Measurements from ENCODE around the gene GRIK4. TPM values are rescaled to one million over a fixed set of nuclear protein-coding genes. Genes with fewer than 3 reads are reported as not detected.

GRIK4 gene
- total and polyA plus RNA-seq, 2 experiments from 2014 or later: not detected

- DNase-seq: no peak
- Histone ChIP-seq H3K4me2 (ENCODE audit: unreplicated experiment) (no peak overlapping the region), H3K9me3 (ENCODE audit: low read depth) (no peaks in the 10 kb centered on the region), H2AFZ (no peak overlapping the region), H3K9me2 (ENCODE audit: insufficient read depth) (no peaks in the 10 kb centered on the region), H3K9ac (no peak overlapping the region), H3K79me2 (ENCODE audit: insufficient read depth) (no peaks in the 10 kb centered on the region), H3F3A (ENCODE audit: insufficient read depth) (no peaks in the 10 kb centered on the region), H3K36me3 (ENCODE audit: low read depth) (no peaks in the 10 kb centered on the region), H3K27ac (no peak overlapping the region), H3K27me3 (replicated peaks; ENCODE audit: insufficient read depth) (peaks cover 3% of the 10 kb centered on the region; the same call in 1 of the 2 replicates), H3K4me3 (no peak overlapping the region), H3K4me1 (ENCODE audit: insufficient read depth) (no peaks in the 10 kb centered on the region), H4K20me1 (ENCODE audit: insufficient read depth) (no peaks in the 10 kb centered on the region)
- WGBS, 2 experiments (ENCODE audit: low coverage in 1 of 2, low lambda C conversion rate in 2 of 2, missing lambda C conversion rate in 2 of 2): 42 to 44% methylated on average over 3 of the region's 3 CpGs
- TF ChIP-seq EZH2phosphoT487 (IDR thresholded peaks at IDR 0.05; ENCODE audit: insufficient read depth, low read depth) (no peak), EZH2 (IDR thresholded peaks at IDR 0.05; ENCODE audit: insufficient read depth, poor library complexity, severe bottlenecking) (no peak)
- in situ Hi-C loops (cut with MboI): no loop called here
These were observed 234.8 kb downstream of the GRIK4 start for GRCh38 chr11:120746376-120746775.

- no peaks in the 10 kb centered on the region for H3K9me2 ChIP-seq (ENCODE audit: insufficient read depth)
- no peak overlapping the region for H3K4me2 ChIP-seq (ENCODE audit: unreplicated experiment)
- no peaks in the 10 kb centered on the region for H3F3A ChIP-seq (ENCODE audit: insufficient read depth)
- in situ Hi-C loops (cut with MboI): no loop called here
- TF ChIP-seq EZH2phosphoT487 (IDR thresholded peaks at IDR 0.05; ENCODE audit: insufficient read depth, low read depth) (no peak), EZH2 (IDR thresholded peaks at IDR 0.05; ENCODE audit: insufficient read depth, poor library complexity, severe bottlenecking) (no peak)
- no peak overlapping the region for H3K4me3 ChIP-seq
- H3K36me3 ChIP-seq (ENCODE audit: low read depth): no peaks in the 10 kb centered on the region
- WGBS, 2 experiments (ENCODE audit: low coverage in 1 of 2, low lambda C conversion rate in 2 of 2, missing lambda C conversion rate in 2 of 2): 38 to 40% methylated on average over 12 of the region's 12 CpGs
- H3K9me3 ChIP-seq (ENCODE audit: low read depth): no peaks in the 10 kb centered on the region
- H4K20me1 ChIP-seq (ENCODE audit: insufficient read depth): no peaks in the 10 kb centered on the region
- peaks cover 3% of the 10 kb centered on the region; the same call in 1 of the 2 replicates for H3K27me3 ChIP-seq (replicated peaks; ENCODE audit: insufficient read depth)
- no peak for DNase-seq
- H2AFZ ChIP-seq: no peak overlapping the region
- H3K27ac ChIP-seq: no peak overlapping the region
- no peaks in the 10 kb centered on the region for H3K4me1 ChIP-seq (ENCODE audit: insufficient read depth)
- H3K79me2 ChIP-seq (ENCODE audit: insufficient read depth): no peaks in the 10 kb centered on the region
- H3K9ac ChIP-seq: no peak overlapping the region
These were observed 235.5 kb downstream of the GRIK4 start for GRCh38 chr11:120746836-120747609.

- no peak for DNase-seq
- Histone ChIP-seq H2AFZ (no peak overlapping the region), H3K79me2 (ENCODE audit: insufficient read depth) (no peaks in the 10 kb centered on the region), H3K27ac (no peak overlapping the region), H4K20me1 (ENCODE audit: insufficient read depth) (no peaks in the 10 kb centered on the region), H3K9me2 (ENCODE audit: insufficient read depth) (no peaks in the 10 kb centered on the region), H3K4me3 (no peak overlapping the region), H3K36me3 (ENCODE audit: low read depth) (no peaks in the 10 kb centered on the region), H3K9ac (no peak overlapping the region), H3K9me3 (ENCODE audit: low read depth) (no peaks in the 10 kb centered on the region), H3K4me1 (ENCODE audit: insufficient read depth) (no peaks in the 10 kb centered on the region), H3F3A (ENCODE audit: insufficient read depth) (no peaks in the 10 kb centered on the region), H3K4me2 (ENCODE audit: unreplicated experiment) (no peak overlapping the region), H3K27me3 (replicated peaks; ENCODE audit: insufficient read depth) (peaks cover 3% of the 10 kb centered on the region; the same call in 1 of the 2 replicates)
- WGBS, 2 experiments (ENCODE audit: low coverage in 1 of 2, low lambda C conversion rate in 2 of 2, missing lambda C conversion rate in 2 of 2): 39 to 42% methylated on average over 12 of the region's 12 CpGs
- TF ChIP-seq EZH2phosphoT487 (IDR thresholded peaks at IDR 0.05; ENCODE audit: insufficient read depth, low read depth) (no peak), EZH2 (IDR thresholded peaks at IDR 0.05; ENCODE audit: insufficient read depth, poor library complexity, severe bottlenecking) (no peak)
- in situ Hi-C loops (cut with MboI): no loop called here
These were observed 236.6 kb downstream of the GRIK4 start for GRCh38 chr11:120747850-120748814.

GRCh38 chr11:120749395-120749794 is 237.8 kb downstream of the GRIK4 start:
- Histone ChIP-seq H2AFZ (no peak overlapping the region), H3K4me1 (ENCODE audit: insufficient read depth) (no peaks in the 10 kb centered on the region), H3F3A (ENCODE audit: insufficient read depth) (no peaks in the 10 kb centered on the region), H3K4me2 (ENCODE audit: unreplicated experiment) (no peak overlapping the region), H3K27ac (no peak overlapping the region), H3K9me3 (ENCODE audit: low read depth) (no peaks in the 10 kb centered on the region), H3K9me2 (ENCODE audit: insufficient read depth) (no peaks in the 10 kb centered on the region), H4K20me1 (ENCODE audit: insufficient read depth) (no peaks in the 10 kb centered on the region), H3K9ac (no peak overlapping the region), H3K79me2 (ENCODE audit: insufficient read depth) (no peaks in the 10 kb centered on the region), H3K27me3 (replicated peaks; ENCODE audit: insufficient read depth) (peaks cover 3% of the 10 kb centered on the region; the same call in 1 of the 2 replicates), H3K36me3 (ENCODE audit: low read depth) (no peaks in the 10 kb centered on the region), H3K4me3 (no peak overlapping the region)
- no peak for DNase-seq
- in situ Hi-C loops (cut with MboI): no loop called here
- 47 to 50% methylated on average over 4 of the region's 4 CpGs for WGBS, 2 experiments (ENCODE audit: low coverage in 1 of 2, low lambda C conversion rate in 2 of 2, missing lambda C conversion rate in 2 of 2)
- TF ChIP-seq EZH2phosphoT487 (IDR thresholded peaks at IDR 0.05; ENCODE audit: insufficient read depth, low read depth) (no peak), EZH2 (IDR thresholded peaks at IDR 0.05; ENCODE audit: insufficient read depth, poor library complexity, severe bottlenecking) (no peak)
